Stimulated activated CD4-positive, alpha-beta T cell treated with anti-CD3 and anti-CD28 coated beads, Interleukin-4, amount 100 ng/mL, for 24 hours (primary cell): ENCODE data around the gene PPP4R4.
"Not testable (repeated sequence)": the region's sequence is repeated elsewhere in the genome, so short reads cannot be mapped to it uniquely, and the experiment has no call there.

Experiments
- DNase-seq: peaks from one replicate; pipeline ENCODE4 v3.0.0-alpha.2; 2020

The PPP4R4 gene

DNA sequence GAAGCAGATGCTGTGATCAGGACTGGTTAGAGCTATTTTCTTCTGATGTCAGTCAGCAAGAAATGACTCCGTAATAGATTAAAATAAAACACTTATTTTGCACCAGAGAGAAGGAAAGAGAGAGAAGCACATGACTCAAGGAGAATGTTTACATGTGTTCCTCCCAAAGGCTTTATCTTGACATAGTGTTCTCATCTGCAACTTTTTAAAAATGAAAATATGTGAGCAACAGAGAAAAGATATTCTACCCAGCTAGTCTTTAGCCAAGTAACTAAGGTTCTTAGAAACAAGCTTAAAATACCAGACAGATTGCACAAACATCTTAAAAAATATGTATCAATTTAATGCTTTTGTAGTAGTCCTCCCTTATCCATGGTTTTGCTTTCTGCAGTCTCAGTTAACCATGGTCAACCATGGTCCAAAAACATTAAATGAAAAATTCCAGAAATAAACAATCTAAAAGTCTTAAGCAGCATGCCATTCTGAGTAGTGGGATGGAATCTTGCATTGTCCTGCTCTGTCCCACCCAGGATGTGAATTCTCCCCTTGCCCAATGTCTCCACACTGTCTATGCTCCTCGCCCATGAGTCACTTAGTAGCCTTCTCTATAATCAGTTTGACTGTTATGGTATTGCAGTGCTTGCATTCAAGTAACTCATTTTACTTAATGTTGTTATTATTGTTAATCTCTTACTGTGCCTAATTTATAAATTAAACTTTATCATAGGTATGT is 109.0 kb downstream of the PPP4R4 start:
- no peak for DNase-seq

- no peak for DNase-seq
Measured at GRCh38 chr14:94284221-94284620, 110.1 kb downstream of the PPP4R4 start.

GRCh38 chr14:94285158-94285557 is 111.0 kb downstream of the PPP4R4 start:
- no peak for DNase-seq

DNA sequence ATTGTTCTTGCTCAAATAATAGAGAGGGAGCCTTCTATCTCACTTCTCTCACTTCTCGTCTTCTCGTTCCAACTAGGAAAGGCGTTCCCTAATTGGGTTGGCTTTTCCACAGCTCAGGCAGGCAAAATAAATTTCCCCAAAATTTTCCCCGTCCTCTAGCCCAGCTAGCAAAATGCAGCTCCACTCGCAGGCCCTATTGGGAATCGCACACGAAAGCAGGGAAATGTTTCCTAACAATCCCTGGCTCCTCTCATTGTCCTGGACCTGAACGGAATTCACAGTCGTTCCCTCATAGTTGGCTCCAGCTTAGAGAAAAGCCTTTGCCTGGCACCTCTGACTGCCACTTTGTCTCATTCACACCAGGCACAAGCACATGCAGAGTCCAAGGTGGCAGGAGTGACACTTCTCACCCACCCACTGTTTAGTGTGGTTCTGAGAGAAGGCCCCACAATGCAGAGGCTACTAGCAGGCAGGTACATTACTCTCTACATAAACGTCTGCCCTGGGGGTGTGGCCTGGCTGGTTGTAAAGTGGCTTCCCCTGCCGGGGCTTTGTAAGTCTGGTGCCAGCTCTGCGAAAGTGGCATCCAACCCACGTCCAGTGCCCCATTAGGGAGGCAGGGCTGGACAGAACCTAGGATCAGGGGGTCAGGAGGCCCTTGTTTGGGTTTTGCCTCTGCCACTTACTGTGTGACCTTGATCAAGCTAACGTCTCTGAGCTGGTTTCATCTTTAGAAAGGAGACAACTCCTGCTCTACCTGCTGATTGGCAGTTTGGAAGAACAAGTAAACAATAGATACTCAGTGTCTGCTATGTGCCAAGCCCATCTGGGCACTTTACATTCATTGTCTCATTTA is 114.7 kb downstream of the PPP4R4 start:
- no peak for DNase-seq

- DNase-seq, result no peak
Measured at GRCh38 chr14:94290197-94290596, 116.1 kb downstream of the PPP4R4 start.

DNA sequence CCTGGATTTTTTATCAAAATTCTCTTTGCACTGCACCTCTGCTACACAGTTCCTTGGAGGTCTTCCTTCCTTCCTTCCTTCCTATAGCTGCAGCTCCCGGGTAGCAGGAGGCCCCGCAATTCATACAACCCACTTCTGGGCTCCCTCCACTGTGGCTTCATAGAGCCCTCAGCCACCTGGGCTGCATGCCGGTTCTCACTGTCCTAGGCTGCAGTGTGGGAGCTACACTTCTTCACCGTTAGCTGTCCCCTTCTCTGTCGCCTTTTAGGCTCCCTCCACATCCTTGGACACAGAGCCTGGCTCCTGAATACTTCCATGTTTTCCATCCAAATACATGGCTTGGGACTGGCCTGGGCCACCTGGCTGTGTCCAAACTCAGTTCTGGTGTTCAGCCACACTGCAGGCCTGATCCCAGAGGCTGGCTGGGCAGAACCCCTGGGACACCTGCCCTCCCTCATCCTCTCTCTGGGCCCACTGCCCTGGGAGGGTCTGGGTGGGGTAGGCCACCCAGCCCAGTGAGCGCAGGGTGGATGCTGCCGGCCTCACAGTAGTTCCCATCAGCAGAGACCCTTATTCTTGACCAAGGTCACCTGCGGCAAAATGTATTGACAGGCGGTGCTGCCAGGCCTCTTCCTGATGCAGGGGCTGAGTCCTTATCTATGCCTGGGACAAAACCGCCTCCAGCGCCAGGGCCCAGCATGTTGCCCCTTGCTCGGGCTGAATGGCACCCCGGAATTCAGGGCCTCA is 117.2 kb downstream of the PPP4R4 start:
- no peak for DNase-seq

GRCh38 chr14:94291906-94292525 is 117.9 kb downstream of the PPP4R4 start:
- DNase-seq, result no peak

DNA sequence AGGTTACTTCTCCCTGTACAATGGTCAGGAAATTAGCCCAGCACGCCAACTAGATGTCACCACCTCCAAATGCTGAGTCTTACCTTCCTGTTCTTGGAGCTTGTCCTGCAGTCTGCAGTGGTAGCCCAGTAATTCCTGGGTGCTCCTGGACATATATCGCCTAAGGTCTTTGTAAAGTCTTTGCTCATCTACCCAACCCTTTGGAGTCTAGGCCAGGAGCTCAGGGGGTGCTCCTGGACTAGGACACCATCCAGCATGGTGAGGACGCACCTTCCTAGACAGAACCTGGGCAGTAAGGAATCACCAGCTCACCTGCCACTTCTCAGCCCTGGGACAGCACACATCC is 118.4 kb downstream of the PPP4R4 start:
- DNase-seq, result no peak

- no peak for DNase-seq
Measured at GRCh38 chr14:94292872-94293577, 118.9 kb downstream of the PPP4R4 start, which contains the start of gene SERPINA10. SERPINA10 (minus strand) TSS chr14:94293268; CDS start chr14:94290593, 2,675 bp downstream.

DNA sequence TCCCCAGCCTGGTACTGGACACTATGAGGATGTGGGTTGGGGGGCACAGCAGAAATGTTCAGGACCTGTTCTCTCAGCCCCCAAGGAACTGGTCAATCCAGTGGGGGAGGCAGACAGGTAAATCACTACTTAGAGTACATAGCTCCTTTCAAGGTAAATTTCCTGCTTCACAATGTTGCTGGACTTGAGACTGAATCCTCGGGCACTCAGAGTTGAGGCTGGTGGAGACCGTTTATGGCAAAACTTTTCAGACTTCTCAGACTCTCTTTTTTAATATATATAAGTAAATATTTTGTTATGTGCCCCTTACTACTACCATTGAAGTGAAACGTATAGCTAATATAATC is 119.4 kb downstream of the PPP4R4 start:
- no peak for DNase-seq

GRCh38 chr14:94295360-94296180 is 121.4 kb downstream of the PPP4R4 start:
- no peak for DNase-seq

DNA sequence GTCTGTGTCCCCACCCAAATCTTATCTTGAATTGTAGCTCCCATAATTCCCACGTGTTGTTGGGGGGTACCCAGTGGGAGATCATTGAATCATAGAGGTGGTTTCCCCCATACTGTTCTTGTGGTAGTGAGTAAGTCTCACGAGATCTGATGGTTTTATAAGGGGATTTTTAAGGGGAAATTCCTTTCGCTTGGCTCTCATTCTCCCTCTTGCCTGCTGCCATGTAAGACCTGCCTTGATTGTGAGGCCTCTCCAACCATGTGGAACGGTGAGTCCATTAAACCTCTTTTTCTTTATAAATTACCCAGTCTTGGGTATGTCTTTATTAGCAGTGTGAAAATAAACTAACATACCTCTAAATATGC is 122.0 kb downstream of the PPP4R4 start:
- DNase-seq, result not testable (repeated sequence)

GRCh38 chr14:94298130-94298529 is 124.0 kb downstream of the PPP4R4 start:
- DNase-seq, result no peak

- DNase-seq, result no peak
Measured at GRCh38 chr14:94303111-94303510, 129.0 kb downstream of the PPP4R4 start.

DNA sequence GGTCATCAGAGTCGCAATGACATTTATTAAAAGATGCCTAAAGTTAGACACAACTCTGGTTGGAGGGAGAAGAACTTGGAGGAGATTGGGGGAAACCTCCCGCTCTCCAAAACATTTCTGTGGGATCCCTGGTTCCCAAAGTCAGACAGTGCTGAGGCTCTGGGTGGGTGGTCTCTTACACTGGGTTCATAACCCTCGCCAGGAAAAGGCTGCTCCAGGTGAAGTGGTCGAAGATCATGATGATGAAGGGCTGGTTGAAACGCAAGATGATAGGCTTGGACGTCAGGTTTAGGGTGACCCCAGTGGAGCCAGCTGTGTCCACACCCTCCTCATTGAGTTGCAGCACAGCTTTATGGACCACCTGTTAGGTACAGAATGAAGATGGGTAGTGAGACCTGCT is 130.1 kb downstream of the PPP4R4 start:
- no peak for DNase-seq

GRCh38 chr14:94305620-94306019 is 131.5 kb downstream of the PPP4R4 start:
- no peak for DNase-seq

DNA sequence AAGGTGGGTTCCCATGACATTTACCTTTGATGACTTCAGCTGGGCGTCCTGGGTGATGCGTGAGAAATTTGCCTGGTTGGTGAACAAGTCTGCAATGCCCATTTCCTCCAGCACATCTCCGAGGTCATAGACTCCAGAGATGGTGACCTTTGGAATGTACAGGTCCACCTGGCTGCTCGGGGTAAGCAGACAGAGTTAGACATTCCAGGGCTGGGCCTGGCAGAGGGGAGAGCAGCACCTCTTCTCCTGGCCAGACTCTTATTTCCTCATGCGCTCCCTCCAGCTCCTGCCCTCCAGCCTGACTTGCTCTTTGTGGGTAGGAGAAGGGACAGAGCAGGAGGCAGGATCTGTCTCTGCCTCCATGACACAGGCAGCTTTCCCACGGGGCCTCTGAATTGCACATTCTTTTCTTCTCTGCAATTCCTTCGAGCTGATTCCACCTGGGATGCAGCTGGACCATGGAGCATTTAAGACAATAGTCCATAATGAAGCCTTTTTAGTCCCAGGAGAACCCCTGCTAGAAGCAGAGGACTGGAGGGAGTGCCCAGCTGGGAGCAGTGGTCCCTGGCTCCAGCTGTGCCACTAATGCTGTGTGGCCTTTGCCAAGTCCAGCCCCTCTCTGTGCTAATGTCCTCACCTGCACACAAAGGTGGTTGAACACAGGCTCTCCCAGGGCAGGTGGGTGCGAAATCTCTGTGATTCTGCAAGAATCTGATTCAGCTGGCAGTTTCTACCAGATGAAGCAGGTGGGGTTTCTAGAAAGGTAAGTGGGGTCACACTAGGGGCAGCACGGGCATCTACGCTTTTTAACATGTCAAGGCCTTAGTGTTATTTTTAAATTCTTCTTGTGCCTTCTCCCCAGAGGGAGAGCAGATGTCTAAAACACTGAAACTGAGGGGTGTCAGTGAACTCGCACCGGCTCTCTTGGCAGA is 132.2 kb downstream of the PPP4R4 start:
- DNase-seq, result no peak

DNA sequence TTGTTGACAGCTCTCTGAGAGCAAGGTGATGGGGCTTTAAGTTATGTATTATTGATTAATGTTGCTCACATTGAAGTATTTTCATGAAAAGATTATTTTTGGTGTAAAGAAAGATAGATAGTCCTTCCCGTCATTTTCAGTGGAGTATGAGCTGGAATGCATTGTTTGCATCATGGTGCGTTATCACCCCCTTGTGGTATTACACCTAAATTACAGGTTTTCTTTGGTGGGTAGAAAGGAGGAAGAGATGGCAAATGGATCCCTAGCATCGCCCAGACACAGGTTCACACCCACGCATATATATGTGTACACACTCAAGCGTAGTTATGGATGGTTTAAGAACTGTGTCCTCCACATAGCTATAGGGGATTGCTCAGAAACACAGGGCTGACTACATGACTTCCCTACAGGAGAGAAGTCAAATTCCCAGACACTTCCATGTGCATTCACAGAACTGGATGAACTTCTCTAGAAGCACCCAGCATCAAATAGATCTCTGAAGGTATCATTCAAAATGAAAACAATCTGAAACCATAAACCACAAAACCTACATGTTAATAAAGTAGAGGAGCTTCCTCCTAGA is 133.4 kb downstream of the PPP4R4 start:
- no peak for DNase-seq

GRCh38 chr14:94309721-94310120 is 135.6 kb downstream of the PPP4R4 start:
- no peak for DNase-seq

DNA sequence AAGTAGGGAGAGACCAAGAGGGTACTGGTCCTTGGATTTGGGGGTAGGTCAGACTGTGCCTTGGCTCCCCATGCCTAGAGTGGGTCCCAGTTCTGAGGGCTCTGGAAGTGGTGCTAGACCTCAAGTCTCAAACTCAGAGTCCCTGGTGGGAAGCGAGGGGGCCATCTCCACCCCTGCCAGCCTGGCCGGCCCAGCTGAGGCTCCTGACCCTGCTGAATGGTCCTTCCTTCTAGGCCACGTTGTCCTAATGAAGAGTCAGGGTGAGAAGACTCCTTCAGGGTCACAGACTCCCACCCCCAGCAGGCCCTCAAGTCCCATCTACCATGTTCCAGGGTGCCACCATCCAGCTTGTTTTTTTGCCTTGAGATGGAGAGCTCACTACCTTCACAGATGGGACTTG is 136.1 kb downstream of the PPP4R4 start:
- no peak for DNase-seq
